Effector memory CD4-positive, alpha-beta T cell (primary cell): ENCODE results near the gene SEPTIN3.

Experiments
- DNase-seq, 3 donors: peaks; one replicate each; pipeline ENCODE4 v3.0.0-alpha.2; 2020
- H3K27ac ChIP-seq: 2 replicates; pipeline ENCODE4 v1.7.0; 2013; ENCODE audit warnings: mild to moderate bottlenecking, low read length, moderate library complexity; ENCODE audit not compliant: insufficient read depth, poor library complexity, severe bottlenecking
- H3K27me3 ChIP-seq: replicated peaks from 2 replicates; pipeline ENCODE4 v1.7.0; 2013; ENCODE audit warnings: mild to moderate bottlenecking, low read length; ENCODE audit not compliant: insufficient read depth, control insufficient read depth, poor library complexity, severe bottlenecking
- H3K36me3 ChIP-seq: 2 replicates; pipeline ENCODE4 v1.7.0; 2013; ENCODE audit warnings: mild to moderate bottlenecking, low read length, moderate library complexity; ENCODE audit not compliant: control insufficient read depth, insufficient read depth
- H3K4me1 ChIP-seq: 2 replicates; pipeline ENCODE4 v1.7.0; 2013; ENCODE audit warnings: low read length, mild to moderate bottlenecking; ENCODE audit not compliant: control insufficient read depth, insufficient read depth, poor library complexity, severe bottlenecking
- H3K4me3 ChIP-seq: 2 replicates; pipeline ENCODE4 v1.7.0; 2013; ENCODE audit warnings: low read length, low read depth, mild to moderate bottlenecking; ENCODE audit not compliant: insufficient read depth, poor library complexity, severe bottlenecking
- H3K9me3 ChIP-seq: 2 replicates; pipeline ENCODE4 v1.7.0; 2013; ENCODE audit warnings: mild to moderate bottlenecking, low read length, moderate library complexity; ENCODE audit not compliant: control insufficient read depth

SEPTIN3 gene

GRCh38 chr22:41929418-41929810, 39.8 kb upstream of the SEPTIN3 start:
- no peak for DNase-seq
- no peaks in the 10 kb centered on the region for H3K27me3 ChIP-seq
- H3K4me3 ChIP-seq = no peak overlapping the region
- peaks cover 4% of the 10 kb centered on the region for H3K4me1 ChIP-seq
- no peak overlapping the region for H3K27ac ChIP-seq
- no peaks in the 10 kb centered on the region for H3K36me3 ChIP-seq
- no peaks in the 10 kb centered on the region for H3K9me3 ChIP-seq

GRCh38 chr22:41931701-41932269, 37.5 kb upstream of the SEPTIN3 start:
- Histone ChIP-seq H3K27me3 (no peaks in the 10 kb centered on the region), H3K36me3 (no peaks in the 10 kb centered on the region), H3K4me3 (no peak overlapping the region), H3K4me1 (peaks cover 4% of the 10 kb centered on the region), H3K27ac (no peak overlapping the region), H3K9me3 (no peaks in the 10 kb centered on the region)
- DNase-seq = no peak

GRCh38 chr22:41932353-41932752, 36.9 kb upstream of the SEPTIN3 start:
- H3K9me3 ChIP-seq = no peaks in the 10 kb centered on the region
- no peak overlapping the region for H3K4me3 ChIP-seq
- no peaks in the 10 kb centered on the region for H3K27me3 ChIP-seq
- H3K36me3 ChIP-seq = no peaks in the 10 kb centered on the region
- peaks cover 4% of the 10 kb centered on the region for H3K4me1 ChIP-seq
- DNase-seq = no peak
- H3K27ac ChIP-seq = no peak overlapping the region

GRCh38 chr22:41933411-41934177, 35.6 kb upstream of the SEPTIN3 start:
- Histone ChIP-seq H3K36me3 (no peaks in the 10 kb centered on the region), H3K9me3 (no peaks in the 10 kb centered on the region), H3K27me3 (no peaks in the 10 kb centered on the region), H3K27ac (no peak overlapping the region), H3K4me3 (no peak overlapping the region), H3K4me1 (peaks cover 2% of the 10 kb centered on the region)
- no peak for DNase-seq

- no peaks in the 10 kb centered on the region for H3K36me3 ChIP-seq
- H3K4me1 ChIP-seq = peaks cover 11% of the 10 kb centered on the region
- no peak overlapping the region for H3K27ac ChIP-seq
- H3K9me3 ChIP-seq = no peaks in the 10 kb centered on the region
- no peak for DNase-seq
- H3K27me3 ChIP-seq = no peaks in the 10 kb centered on the region
- H3K4me3 ChIP-seq = no peak overlapping the region
Measured at GRCh38 chr22:41934284-41935014, 34.8 kb upstream of the SEPTIN3 start.

GRCh38 chr22:41935015-41935351, 34.3 kb upstream of the SEPTIN3 start:
- no peak overlapping the region for H3K4me3 ChIP-seq
- no peaks in the 10 kb centered on the region for H3K36me3 ChIP-seq
- peaks cover 15% of the 10 kb centered on the region for H3K4me1 ChIP-seq
- no peaks in the 10 kb centered on the region for H3K9me3 ChIP-seq
- no peak overlapping the region for H3K27ac ChIP-seq
- DNase-seq = no peak
- no peaks in the 10 kb centered on the region for H3K27me3 ChIP-seq

- DNase-seq = no peak
- no peak overlapping the region for H3K4me3 ChIP-seq
- H3K4me1 ChIP-seq = peaks cover 17% of the 10 kb centered on the region
- no peak overlapping the region for H3K27ac ChIP-seq
- no peaks in the 10 kb centered on the region for H3K27me3 ChIP-seq
- no peaks in the 10 kb centered on the region for H3K9me3 ChIP-seq
- H3K36me3 ChIP-seq = no peaks in the 10 kb centered on the region
Measured at GRCh38 chr22:41935509-41935908, 33.7 kb upstream of the SEPTIN3 start.

GRCh38 chr22:41936894-41937169, 32.4 kb upstream of the SEPTIN3 start:
- no peak overlapping the region for H3K4me3 ChIP-seq
- no peaks in the 10 kb centered on the region for H3K36me3 ChIP-seq
- H3K4me1 ChIP-seq = peaks cover 28% of the 10 kb centered on the region

GRCh38 chr22:41939981-41940831, 29.0 kb upstream of the SEPTIN3 start:
- Histone ChIP-seq H3K27me3 (no peaks in the 10 kb centered on the region), H3K27ac (peak overlapping the region; percentile 98), H3K4me3 (peak overlapping the region; percentile 4), H3K36me3 (no peaks in the 10 kb centered on the region), H3K4me1 (peaks cover 28% of the 10 kb centered on the region), H3K9me3 (no peaks in the 10 kb centered on the region)
- peak; percentile 94 to 96 (median 96) for DNase-seq

More at GRCh38 chr22:41936894-41937169, 32.4 kb upstream of the SEPTIN3 start:
- no peak for DNase-seq
- no peaks in the 10 kb centered on the region for H3K9me3 ChIP-seq
- no peaks in the 10 kb centered on the region for H3K27me3 ChIP-seq
- no peak overlapping the region for H3K27ac ChIP-seq
